ENCODE results near the gene NAPEPLD. TPM values are rescaled to one million over a fixed set of nuclear protein-coding genes. Genes with fewer than 3 reads are reported as not detected.

The NAPEPLD gene
- total RNA-seq: 7.0 and 7.7 TPM in 2 replicates

DNA sequence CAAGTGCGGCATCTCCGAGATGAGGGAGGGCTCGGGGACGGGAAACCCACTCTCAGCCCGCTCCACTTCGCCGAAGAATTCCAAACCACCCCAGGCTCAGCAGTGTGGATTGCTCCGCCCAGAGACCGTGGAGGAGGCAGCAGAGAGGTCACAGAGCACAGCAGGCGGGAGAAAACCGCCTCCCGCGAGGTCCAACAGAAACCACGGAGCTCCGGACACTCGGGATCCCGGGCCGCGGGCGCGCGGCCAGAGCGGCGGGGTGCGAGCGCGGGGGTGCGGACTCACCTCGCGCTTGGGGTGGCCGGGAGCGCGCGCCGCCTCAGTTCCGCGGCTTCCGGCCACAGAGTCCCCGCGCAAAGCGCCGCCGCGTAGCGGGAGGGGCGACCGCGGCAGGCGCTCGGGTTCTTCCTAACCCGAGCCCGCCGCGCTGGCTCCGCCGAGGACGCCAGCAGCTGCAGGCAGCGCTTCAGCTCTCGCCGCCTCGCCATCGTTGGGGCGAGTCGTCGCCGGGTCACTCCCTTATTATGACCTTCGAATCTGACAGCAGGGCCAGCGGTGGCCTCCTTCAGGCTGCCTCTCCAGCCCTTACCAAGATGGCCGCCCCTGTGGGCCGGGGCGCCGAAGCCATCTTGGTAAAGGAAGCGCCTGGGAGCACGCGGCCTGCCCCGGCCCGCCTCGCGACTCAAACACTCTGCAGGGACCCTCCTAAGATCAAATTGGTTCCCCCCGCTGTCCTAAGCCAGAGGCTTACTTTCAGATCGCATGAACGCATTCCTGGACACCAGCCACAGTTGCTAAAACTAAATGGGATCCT lies at the start of gene NAPEPLD:
TSS of gene NAPEPLD (minus strand) at position 106 of the 814 bp plus-strand sequence. CDS start 20,323 bp downstream, outside the sequence.

GRCh38 chr7:103074519-103075336 lies 74.2 kb downstream of the NAPEPLD start, which contains the start of the genes ARMC10 and FBXL13:
Gene ARMC10 (plus strand): TSS chr7:103075140. CDS start chr7:103075273, 133 bp downstream.
Gene FBXL13 (minus strand): TSS chr7:103074796.

Other genes with a start within 250 kb of the NAPEPLD start
- 2.6 and 9.6 TPM in 2 replicates for gene LRRC17, start 236.1 kb downstream of the NAPEPLD start, total RNA-seq
- 0.73 and 0.78 TPM in 2 replicates for gene FBXL13, start 74.3 kb downstream of the NAPEPLD start, total RNA-seq
- 29.9 and 30.5 TPM in 2 replicates for gene ARMC10, start 74.0 kb downstream of the NAPEPLD start, total RNA-seq
- 59.4 and 61.4 TPM in 2 replicates for gene PMPCB, start 148.3 kb upstream of the NAPEPLD start, total RNA-seq
- gene DNAJC2, start 195.7 kb upstream of the NAPEPLD start, total RNA-seq: 18.7 and 23.9 TPM in 2 replicates
- 166 and 193 TPM in 2 replicates for gene PSMC2, start 198.5 kb upstream of the NAPEPLD start, total RNA-seq